AG04450 (cell line): ENCODE data around the gene DPCD. TPM values are rescaled to one million over a fixed set of nuclear protein-coding genes. Genes with fewer than 3 reads are reported as not detected.

ENCODE experiments used
- CTCF ChIA-PET: fragments of 300-600, 350-600 bp; formaldehyde crosslinking; extraction: SDS; loops from one replicate; lab custom pipeline; 2022; ENCODE audit warnings: antibody characterized with exemption, inconsistent platforms; lab: Charles Lee
- POLR2A ChIA-PET: fragments of 350-600 bp; formaldehyde crosslinking; extraction: SDS; loops from one replicate; lab custom pipeline; 2021; ENCODE audit warnings: antibody characterized with exemption, inconsistent platforms; lab: Yijun Ruan, JAX
- DNase-seq: peaks from one replicate; pipeline ENCODE4 v3.0.0-alpha.2; 2011; ENCODE audit warnings: low read depth, low spot score
- H3K27ac ChIP-seq: one replicate; pipeline ENCODE4 v1.5.1; 2012; ENCODE audit warnings: low read depth, low read length, control low read depth
- H3K27me3 ChIP-seq: one replicate; pipeline ENCODE4 v1.6.0; 2012; ENCODE audit warnings: low read length; ENCODE audit not compliant: control insufficient read depth, insufficient read depth
- H3K4me3 ChIP-seq: 2 replicates; pipeline ENCODE4 v1.5.1; 2011; ENCODE audit warnings: mild to moderate bottlenecking, low read depth, low read length, control low read depth
- H3K9me3 ChIP-seq: 2 replicates; pipeline ENCODE4 v1.5.1; 2012; ENCODE audit warnings: low read length; ENCODE audit not compliant: control insufficient read depth, insufficient read depth
- CTCF ChIP-seq: IDR thresholded peaks from 2 replicates; pipeline ENCODE4 v1.5.1; 2011; ENCODE audit warnings: low read depth, low read length, control low read depth, inconsistent platforms
- polyA plus RNA-seq: library from polyadenylated mRNA; depleted of rRNA; stranded (reverse); fragments of >200 nt; gene quantifications from 2 replicates; pipeline ENCODE4 v1.2.3, GENCODE V29; 2011

The DPCD gene
- polyA plus RNA-seq, 1 experiment: 49.7 TPM

DNA sequence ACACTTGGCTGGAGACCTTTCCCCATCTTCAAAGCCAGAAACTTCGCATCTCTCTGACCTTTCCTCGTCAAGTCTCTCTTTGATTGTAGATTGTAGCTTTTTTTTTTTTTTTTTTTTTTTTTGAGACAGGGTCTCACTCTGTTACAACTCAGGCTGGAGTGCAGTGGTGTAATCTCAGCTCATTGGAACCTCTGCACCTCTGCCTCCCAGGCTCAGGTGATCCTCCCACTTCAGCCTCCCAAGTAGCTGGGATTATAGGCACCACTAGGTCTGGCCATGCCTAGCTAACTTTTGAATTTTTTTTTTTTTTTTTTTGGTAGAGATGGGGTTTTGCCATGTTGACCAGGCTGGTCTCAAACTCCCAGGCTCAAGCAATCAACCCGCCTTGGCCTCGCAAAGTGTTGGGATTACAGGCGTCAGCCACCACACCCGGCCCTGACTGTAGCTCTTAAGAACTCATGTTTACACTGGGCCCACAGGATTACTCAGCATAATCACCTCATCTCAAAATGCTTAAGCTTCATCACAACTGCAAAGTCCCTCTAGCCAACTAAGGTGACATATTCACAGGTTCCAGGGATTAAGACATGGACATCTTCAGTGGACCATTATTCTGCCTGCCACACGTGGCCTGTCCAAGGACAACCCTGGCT, 11.8 kb upstream of the DPCD start:
- peaks cover 8% of the 10 kb centered on the region for H3K9me3 ChIP-seq
- TF ChIP-seq CTCF: no peak
- ChIA-PET POLR2A (no interaction called here), CTCF (interaction anchor here (0.5 to 1.8 kb wide), 4 partner anchors 10 to 442 kb away, joined by 4 to 11 read pairs (median 5); no protein-coding TSS in a partner anchor)
- DNase-seq: no peak
- H3K4me3 ChIP-seq: no peak overlapping the region
- H3K27me3 ChIP-seq: no peaks in the 10 kb centered on the region
- H3K27ac ChIP-seq: no peak overlapping the region

GRCh38 chr10:101577121-101577871, 10.8 kb upstream of the DPCD start:
- peaks cover 7% of the 10 kb centered on the region for H3K9me3 ChIP-seq
- POLR2A ChIA-PET: no interaction called here
- H3K27me3 ChIP-seq: no peaks in the 10 kb centered on the region
- CTCF ChIA-PET: interaction anchor here (1.8 kb wide), 1 partner anchor 363 kb away, joined by 11 read pairs; no protein-coding TSS in a partner anchor
- TF ChIP-seq CTCF: no peak
- no peak for DNase-seq
- H3K4me3 ChIP-seq: no peak overlapping the region
- no peak overlapping the region for H3K27ac ChIP-seq

- TF ChIP-seq CTCF: no peak
- Histone ChIP-seq H3K4me3 (no peak overlapping the region), H3K27ac (no peak overlapping the region), H3K9me3 (no peaks in the 10 kb centered on the region; the same call in 1 of the 2 replicates), H3K27me3 (no peaks in the 10 kb centered on the region)
- POLR2A ChIA-PET: interaction anchor here (1.5 kb wide), 1 partner anchor 10 kb away, joined by 5 read pairs; the partner anchor contains the start of genes DPCD and POLL
- DNase-seq: no peak
- CTCF ChIA-PET: interaction anchor here (1.3 kb wide), 1 partner anchor 364 kb away, joined by 7 read pairs; no protein-coding TSS in a partner anchor
These were observed 9.9 kb upstream of the DPCD start for GRCh38 chr10:101578192-101578591.

GRCh38 chr10:101578803-101579515, 9.2 kb upstream of the DPCD start:
- ChIA-PET CTCF (interaction anchor here (1.3 kb wide), 1 partner anchor 365 kb away, joined by 7 read pairs; no protein-coding TSS in a partner anchor), POLR2A (interaction anchor here (1.5 kb wide), 1 partner anchor 9 kb away, joined by 5 read pairs; the partner anchor contains the start of genes DPCD and POLL)
- Histone ChIP-seq H3K9me3 (no peaks in the 10 kb centered on the region; the same call in 1 of the 2 replicates), H3K4me3 (no peak overlapping the region), H3K27me3 (no peaks in the 10 kb centered on the region), H3K27ac (no peak overlapping the region)
- no peak for TF ChIP-seq CTCF
- DNase-seq: no peak
